ENCODE results near the gene GJD3.
A peak's percentile ranks its signal among the peaks of the same experiment; 100 is the strongest.

GJD3 gene

GRCh38 chr17:40314584-40314956 lies 50.0 kb downstream of the GJD3 start:
- peak; percentile 69 for TF ChIP-seq ZFP3 (CRISPR knock-in tag; IDR thresholded peaks at IDR 0.05)
- TF ChIP-seq ZNF565 (CRISPR knock-in tag; conservative IDR thresholded peaks at IDR 0.05; ENCODE audit: low read depth), result no peak
- no peak for TF ChIP-seq CREB5 (CRISPR knock-in tag; IDR thresholded peaks at IDR 0.05; ENCODE audit: low read depth)
- TF ChIP-seq ZNF8 (CRISPR knock-in tag; IDR thresholded peaks at IDR 0.05), result no peak
- TF ChIP-seq, protein P1, sequence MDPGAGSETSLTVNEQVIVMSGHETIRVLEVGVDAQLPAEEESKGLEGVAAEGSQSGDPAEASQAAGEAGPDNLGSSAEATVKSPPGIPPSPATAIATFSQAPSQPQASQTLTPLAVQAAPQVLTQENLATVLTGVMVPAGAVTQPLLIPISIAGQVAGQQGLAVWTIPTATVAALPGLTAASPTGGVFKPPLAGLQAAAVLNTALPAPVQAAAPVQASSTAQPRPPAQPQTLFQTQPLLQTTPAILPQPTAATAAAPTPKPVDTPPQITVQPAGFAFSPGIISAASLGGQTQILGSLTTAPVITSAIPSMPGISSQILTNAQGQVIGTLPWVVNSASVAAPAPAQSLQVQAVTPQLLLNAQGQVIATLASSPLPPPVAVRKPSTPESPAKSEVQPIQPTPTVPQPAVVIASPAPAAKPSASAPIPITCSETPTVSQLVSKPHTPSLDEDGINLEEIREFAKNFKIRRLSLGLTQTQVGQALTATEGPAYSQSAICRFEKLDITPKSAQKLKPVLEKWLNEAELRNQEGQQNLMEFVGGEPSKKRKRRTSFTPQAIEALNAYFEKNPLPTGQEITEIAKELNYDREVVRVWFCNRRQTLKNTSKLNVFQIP (CRISPR knock-in tag; IDR thresholded peaks at IDR 0.05; ENCODE audit: borderline replicate concordance, low read depth), result no peak
- no peak for TF ChIP-seq SNAI2 (CRISPR knock-in tag; IDR thresholded peaks at IDR 0.05)
- no peak for TF ChIP-seq ARNTL (CRISPR knock-in tag; IDR thresholded peaks at IDR 0.05; ENCODE audit: borderline replicate concordance, low read depth)
- TF ChIP-seq CSDC2 (CRISPR knock-in tag; IDR thresholded peaks at IDR 0.05), result peak; percentile 75; the same call in 1 of the 2 replicates
- TF ChIP-seq, protein P2, sequence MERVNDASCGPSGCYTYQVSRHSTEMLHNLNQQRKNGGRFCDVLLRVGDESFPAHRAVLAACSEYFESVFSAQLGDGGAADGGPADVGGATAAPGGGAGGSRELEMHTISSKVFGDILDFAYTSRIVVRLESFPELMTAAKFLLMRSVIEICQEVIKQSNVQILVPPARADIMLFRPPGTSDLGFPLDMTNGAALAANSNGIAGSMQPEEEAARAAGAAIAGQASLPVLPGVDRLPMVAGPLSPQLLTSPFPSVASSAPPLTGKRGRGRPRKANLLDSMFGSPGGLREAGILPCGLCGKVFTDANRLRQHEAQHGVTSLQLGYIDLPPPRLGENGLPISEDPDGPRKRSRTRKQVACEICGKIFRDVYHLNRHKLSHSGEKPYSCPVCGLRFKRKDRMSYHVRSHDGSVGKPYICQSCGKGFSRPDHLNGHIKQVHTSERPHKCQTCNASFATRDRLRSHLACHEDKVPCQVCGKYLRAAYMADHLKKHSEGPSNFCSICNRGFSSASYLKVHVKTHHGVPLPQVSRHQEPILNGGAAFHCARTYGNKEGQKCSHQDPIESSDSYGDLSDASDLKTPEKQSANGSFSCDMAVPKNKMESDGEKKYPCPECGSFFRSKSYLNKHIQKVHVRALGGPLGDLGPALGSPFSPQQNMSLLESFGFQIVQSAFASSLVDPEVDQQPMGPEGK (CRISPR knock-in tag; IDR thresholded peaks at IDR 0.05; ENCODE audit: borderline replicate concordance), result peak; percentile 86; the same call in 1 of the 2 replicates

DNA sequence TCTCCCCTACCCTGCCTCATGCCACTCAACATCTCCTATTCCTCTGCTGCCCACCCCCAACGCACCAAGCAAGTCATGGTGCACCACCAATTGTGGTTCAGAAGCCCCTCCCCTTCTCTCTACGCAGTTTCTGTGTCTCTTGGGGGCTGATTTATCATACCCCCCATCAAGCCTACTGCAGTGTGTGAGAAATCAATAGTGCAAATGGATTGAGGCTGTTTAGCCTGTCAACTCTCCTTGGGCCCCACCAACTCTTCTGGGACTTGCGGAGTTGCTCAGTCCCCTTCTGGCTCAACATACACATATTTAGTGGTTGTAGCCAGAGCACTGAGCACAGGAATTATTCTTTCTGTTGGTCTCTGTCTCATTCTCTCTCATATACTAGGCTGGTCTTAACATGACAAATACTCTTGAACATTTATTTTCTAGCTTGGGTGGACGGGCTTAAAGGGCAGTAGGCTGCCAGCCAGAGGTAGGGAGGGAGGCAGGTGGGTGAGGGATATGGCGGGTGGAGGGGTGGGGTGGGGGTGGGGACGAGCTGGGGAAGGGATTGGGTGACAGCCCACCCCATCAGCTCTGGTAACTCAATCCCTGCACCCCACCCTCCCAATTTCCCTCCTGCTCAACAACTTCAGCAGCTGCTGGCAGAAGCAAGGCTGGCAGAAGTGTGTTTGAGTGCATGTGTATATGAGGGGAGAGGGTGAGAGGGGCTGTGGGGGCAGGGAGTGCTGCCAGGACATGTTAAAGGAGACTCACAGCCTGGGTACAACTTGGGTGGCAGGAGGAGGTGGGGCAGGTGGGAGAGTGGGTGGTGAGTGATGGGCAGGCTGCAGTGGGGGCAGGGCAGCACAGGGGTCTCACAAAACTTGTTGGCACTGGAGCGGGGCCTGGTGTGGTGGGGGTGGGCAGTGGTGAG lies 50.6 kb downstream of the GJD3 start:
- no peak for ATAC-seq
- TF ChIP-seq GLIS3 (CRISPR knock-in tag; IDR thresholded peaks at IDR 0.05) (no peak), ZNF8 (CRISPR knock-in tag; IDR thresholded peaks at IDR 0.05) (no peak)

More at GRCh38 chr17:40314584-40314956, 50.0 kb downstream of the GJD3 start:
- ATAC-seq, result peak; percentile 2
